Spleen (tissue), 7 donors: Measurements from ENCODE around the gene MKRN2.

Experiments
- POLR2A ChIP-seq, 3 donors: fragments of 450-650 bp; IDR thresholded peaks; one replicate each; pipeline ENCODE4 v1.5.1; 2017; ENCODE audit warnings: antibody characterized with exemption in 3 of 3, mild to moderate bottlenecking in 1 of 3
- POLR2AphosphoS5 ChIP-seq, 3 donors: sonication (generic); formaldehyde crosslinking; IDR thresholded peaks; one replicate each; pipeline ENCODE4 v1.5.1; 2017; ENCODE audit warnings: antibody characterized with exemption in 3 of 3
- TF ChIP-seq, protein P1 (sequence below), 11 experiments: fragments of 200-600 bp in 7 of 11; fragments of 450-650 bp in 4 of 11; sonication (generic) in 4 of 11; IDR thresholded peaks in 8 of 11; conservative IDR thresholded peaks in 3 of 11; 1 replicate in 7 of 11; 2 replicates in 4 of 11; pipeline versions ENCODE4 v1.4.0 to v1.8.0; 2016 to 2021; ENCODE audit warnings: antibody characterized with exemption in 11 of 11, inconsistent platforms in 4 of 11, mild to moderate bottlenecking in 1 of 11
- donor health status: DM: no; HTN: no; CAD: no; lungs with moderate emphysema.
- donor health status: DM: no; HTN: no; CAD: no.
- donor health status: DM: no; HTN: no; CAD: no.

DNA sequence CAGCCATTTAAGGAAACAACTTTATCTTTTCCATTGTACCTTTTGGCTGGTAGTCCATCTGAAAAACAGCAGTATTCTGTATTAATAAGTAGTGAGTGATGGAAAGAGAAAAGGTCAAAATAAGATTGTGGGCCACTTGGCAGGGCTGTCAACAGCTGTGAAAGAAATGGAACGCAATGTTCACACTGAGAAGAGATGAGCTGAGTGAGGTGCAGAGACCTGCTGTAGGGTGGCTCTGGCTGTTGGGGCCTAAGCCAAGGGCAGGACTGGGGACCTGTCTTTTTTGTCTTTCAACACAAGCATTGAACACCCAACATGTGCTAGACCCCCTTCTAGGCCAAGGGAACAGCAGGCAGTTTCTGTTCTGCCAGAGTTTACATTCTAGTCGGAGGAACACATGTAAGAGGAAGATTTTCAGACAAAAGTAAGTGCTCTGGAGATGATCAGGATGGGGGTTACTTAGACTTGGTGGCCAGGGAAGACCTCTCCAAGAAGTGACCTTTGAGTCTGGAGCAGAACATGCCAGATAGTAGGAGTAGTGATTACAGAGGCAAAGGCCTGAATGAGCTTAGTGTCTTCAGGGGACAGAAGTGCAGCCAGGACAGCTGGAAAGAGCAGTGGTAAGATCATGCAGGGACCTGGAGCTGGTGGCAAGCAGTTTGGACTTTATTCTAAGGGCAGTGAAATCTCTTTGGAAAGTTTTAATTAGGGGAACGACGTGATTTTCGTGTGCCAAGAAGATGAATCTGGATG lies 43.0 kb upstream of the MKRN2 start:
- TF ChIP-seq POLR2A (IDR thresholded peaks at IDR 0.05), result no peak
- TF ChIP-seq, protein P1, sequence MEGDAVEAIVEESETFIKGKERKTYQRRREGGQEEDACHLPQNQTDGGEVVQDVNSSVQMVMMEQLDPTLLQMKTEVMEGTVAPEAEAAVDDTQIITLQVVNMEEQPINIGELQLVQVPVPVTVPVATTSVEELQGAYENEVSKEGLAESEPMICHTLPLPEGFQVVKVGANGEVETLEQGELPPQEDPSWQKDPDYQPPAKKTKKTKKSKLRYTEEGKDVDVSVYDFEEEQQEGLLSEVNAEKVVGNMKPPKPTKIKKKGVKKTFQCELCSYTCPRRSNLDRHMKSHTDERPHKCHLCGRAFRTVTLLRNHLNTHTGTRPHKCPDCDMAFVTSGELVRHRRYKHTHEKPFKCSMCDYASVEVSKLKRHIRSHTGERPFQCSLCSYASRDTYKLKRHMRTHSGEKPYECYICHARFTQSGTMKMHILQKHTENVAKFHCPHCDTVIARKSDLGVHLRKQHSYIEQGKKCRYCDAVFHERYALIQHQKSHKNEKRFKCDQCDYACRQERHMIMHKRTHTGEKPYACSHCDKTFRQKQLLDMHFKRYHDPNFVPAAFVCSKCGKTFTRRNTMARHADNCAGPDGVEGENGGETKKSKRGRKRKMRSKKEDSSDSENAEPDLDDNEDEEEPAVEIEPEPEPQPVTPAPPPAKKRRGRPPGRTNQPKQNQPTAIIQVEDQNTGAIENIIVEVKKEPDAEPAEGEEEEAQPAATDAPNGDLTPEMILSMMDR (IDR thresholded peaks at IDR 0.05 in 8 of 11, conservative IDR thresholded peaks at IDR 0.05 in 3 of 11), result no peak
- TF ChIP-seq POLR2AphosphoS5 (IDR thresholded peaks at IDR 0.05), result no peak
